ENCODE data around the gene RANBP1.

Gene RANBP1

DNA sequence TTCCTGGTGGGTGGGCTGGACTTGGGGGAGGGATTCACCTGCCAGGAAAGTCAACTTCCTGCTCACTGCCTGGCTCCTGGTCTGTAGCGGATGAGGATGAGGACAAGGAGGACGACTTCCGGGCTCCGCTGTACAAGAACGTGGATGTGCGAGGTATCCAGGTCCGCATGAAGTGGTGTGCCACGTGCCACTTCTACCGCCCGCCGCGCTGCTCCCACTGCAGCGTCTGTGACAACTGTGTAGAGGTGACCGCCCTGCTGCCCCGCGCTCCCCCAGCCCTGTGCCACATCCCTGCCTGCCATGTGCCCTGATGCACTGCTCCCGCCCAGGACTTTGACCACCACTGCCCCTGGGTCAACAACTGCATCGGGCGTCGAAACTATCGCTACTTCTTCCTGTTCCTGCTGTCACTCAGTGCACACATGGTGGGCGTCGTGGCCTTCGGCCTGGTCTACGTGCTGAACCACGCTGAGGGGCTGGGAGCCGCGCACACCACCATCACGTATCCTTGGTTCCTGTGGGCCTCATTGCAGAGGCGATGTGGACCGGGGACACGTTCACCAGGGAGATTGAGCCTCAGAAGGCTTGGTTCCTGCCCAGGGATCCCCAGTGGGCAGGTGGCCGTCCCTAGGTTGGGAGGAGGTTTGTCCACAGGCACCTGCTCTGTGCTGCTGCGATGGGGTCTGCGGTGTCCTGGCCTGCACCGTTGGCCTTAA, 23.6 kb downstream of the RANBP1 start:
- ChIA-PET CTCF (interaction anchor here (1.0 kb wide), 1 partner anchor 315 kb away, joined by 3 read pairs; no protein-coding TSS in a partner anchor), POLR2A (no interaction called here)
- Histone ChIP-seq H3K4me3 (ENCODE audit: control insufficient read depth in 1 of 7, extremely low read depth in 1 of 7, insufficient read depth in 4 of 7, low read depth in 2 of 7, low read length in 6 of 7) (no peak overlapping the region), H3K36me3 (ENCODE audit: control insufficient read depth in 4 of 4, insufficient read depth in 4 of 4, low read length in 3 of 4) (peaks cover 0 to 38% (median 19%) of the 10 kb centered on the region in 4 experiments), H3K9me3 (ENCODE audit: control extremely low read depth in 1 of 5, control insufficient read depth in 4 of 5, insufficient read depth in 2 of 5, low read depth in 1 of 5, low read length in 4 of 5) (no peaks in the 10 kb centered on the region), H3K27me3 (replicated peaks in 2 of 5; ENCODE audit: control insufficient read depth in 4 of 5, insufficient read depth in 5 of 5, low read length in 4 of 5) (no peaks in the 10 kb centered on the region), H3K27ac (ENCODE audit: insufficient read depth in 1 of 2, low read depth in 1 of 2, low read length in 2 of 2, poor library complexity in 1 of 2, severe bottlenecking in 2 of 2) (no peak overlapping the region), H3K4me1 (ENCODE audit: control extremely low read depth in 1 of 4, control insufficient read depth in 4 of 4, insufficient read depth in 4 of 4, low read length in 3 of 4) (peaks cover 0 to 32% (median 28%) of the 10 kb centered on the region in 4 experiments)
- DNase-seq = no peak
- WGBS (ENCODE audit: insufficient coverage) = 97% methylated on average over 35 of the region's 36 CpGs

DNA sequence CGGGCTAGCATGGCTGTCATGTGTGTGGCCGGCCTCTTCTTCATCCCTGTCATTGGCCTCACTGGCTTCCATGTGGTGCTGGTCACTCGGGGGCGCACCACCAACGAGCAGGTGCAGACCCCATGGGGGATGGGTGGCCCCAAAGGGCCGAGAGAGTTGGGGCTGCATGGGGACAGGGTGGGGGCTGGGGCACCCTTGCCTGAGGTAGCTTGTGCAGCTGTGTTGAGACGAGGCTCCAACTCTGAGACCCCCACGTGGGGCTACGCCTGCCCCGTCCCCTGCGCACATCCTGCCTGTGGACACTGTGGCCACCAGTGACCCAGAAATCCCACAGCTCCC, 24.2 kb downstream of the RANBP1 start:
- ChIA-PET CTCF (no interaction called here), POLR2A (no interaction called here)
- no peak overlapping the region for H3K27ac ChIP-seq (ENCODE audit: insufficient read depth in 1 of 2, low read depth in 1 of 2, low read length in 2 of 2, poor library complexity in 1 of 2, severe bottlenecking in 2 of 2)
- WGBS (ENCODE audit: insufficient coverage) = 96% methylated on average over 10 of the region's 11 CpGs
- H3K4me3 ChIP-seq (ENCODE audit: control insufficient read depth in 1 of 7, extremely low read depth in 1 of 7, insufficient read depth in 4 of 7, low read depth in 2 of 7, low read length in 6 of 7) = no peak overlapping the region
- H3K9me3 ChIP-seq (ENCODE audit: control extremely low read depth in 1 of 5, control insufficient read depth in 4 of 5, insufficient read depth in 2 of 5, low read depth in 1 of 5, low read length in 4 of 5) = no peaks in the 10 kb centered on the region
- peaks cover 0 to 40% (median 20%) of the 10 kb centered on the region in 4 experiments for H3K36me3 ChIP-seq (ENCODE audit: control insufficient read depth in 4 of 4, insufficient read depth in 4 of 4, low read length in 3 of 4)
- peaks cover 0 to 32% (median 28%) of the 10 kb centered on the region in 4 experiments for H3K4me1 ChIP-seq (ENCODE audit: control extremely low read depth in 1 of 4, control insufficient read depth in 4 of 4, insufficient read depth in 4 of 4, low read length in 3 of 4)
- H3K27me3 ChIP-seq (replicated peaks in 2 of 5; ENCODE audit: control insufficient read depth in 4 of 5, insufficient read depth in 5 of 5, low read length in 4 of 5) = no peaks in the 10 kb centered on the region
- no peak for DNase-seq

DNA sequence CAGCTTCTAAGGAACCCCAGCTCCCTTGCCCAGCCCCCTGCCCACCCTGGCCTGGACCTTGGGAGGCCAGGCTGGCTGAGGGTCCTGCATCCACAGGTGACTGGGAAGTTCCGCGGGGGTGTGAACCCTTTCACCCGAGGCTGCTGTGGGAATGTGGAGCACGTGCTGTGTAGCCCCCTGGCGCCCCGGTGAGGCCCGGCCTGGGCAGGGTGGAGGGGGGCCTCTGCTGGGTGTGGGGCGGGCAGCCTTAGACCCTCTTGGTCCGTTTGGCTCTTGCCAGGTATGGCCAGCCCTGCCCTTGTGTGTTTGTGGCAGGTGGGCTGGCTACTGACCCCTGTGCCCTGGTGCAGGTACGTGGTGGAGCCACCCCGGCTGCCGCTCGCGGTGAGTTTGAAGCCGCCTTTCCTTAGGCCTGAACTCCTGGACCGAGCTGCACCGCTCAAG, 24.6 kb downstream of the RANBP1 start:
- WGBS (ENCODE audit: insufficient coverage) = 97% methylated on average over 16 of the region's 17 CpGs
- POLR2A ChIA-PET = no interaction called here
- Histone ChIP-seq H3K27ac (ENCODE audit: insufficient read depth in 1 of 2, low read depth in 1 of 2, low read length in 2 of 2, poor library complexity in 1 of 2, severe bottlenecking in 2 of 2) (no peak overlapping the region), H3K4me3 (ENCODE audit: control insufficient read depth in 1 of 7, extremely low read depth in 1 of 7, insufficient read depth in 4 of 7, low read depth in 2 of 7, low read length in 6 of 7) (no peak overlapping the region), H3K36me3 (ENCODE audit: control insufficient read depth in 4 of 4, insufficient read depth in 4 of 4, low read length in 3 of 4) (peaks cover 0 to 43% (median 21%) of the 10 kb centered on the region in 4 experiments), H3K27me3 (replicated peaks in 2 of 5; ENCODE audit: control insufficient read depth in 4 of 5, insufficient read depth in 5 of 5, low read length in 4 of 5) (no peaks in the 10 kb centered on the region), H3K9me3 (ENCODE audit: control extremely low read depth in 1 of 5, control insufficient read depth in 4 of 5, insufficient read depth in 2 of 5, low read depth in 1 of 5, low read length in 4 of 5) (no peaks in the 10 kb centered on the region), H3K4me1 (ENCODE audit: control extremely low read depth in 1 of 4, control insufficient read depth in 4 of 4, insufficient read depth in 4 of 4, low read length in 3 of 4) (peaks cover 0 to 28% (median 25%) of the 10 kb centered on the region in 4 experiments)
- CTCF ChIA-PET = no interaction called here
- no peak for DNase-seq

DNA sequence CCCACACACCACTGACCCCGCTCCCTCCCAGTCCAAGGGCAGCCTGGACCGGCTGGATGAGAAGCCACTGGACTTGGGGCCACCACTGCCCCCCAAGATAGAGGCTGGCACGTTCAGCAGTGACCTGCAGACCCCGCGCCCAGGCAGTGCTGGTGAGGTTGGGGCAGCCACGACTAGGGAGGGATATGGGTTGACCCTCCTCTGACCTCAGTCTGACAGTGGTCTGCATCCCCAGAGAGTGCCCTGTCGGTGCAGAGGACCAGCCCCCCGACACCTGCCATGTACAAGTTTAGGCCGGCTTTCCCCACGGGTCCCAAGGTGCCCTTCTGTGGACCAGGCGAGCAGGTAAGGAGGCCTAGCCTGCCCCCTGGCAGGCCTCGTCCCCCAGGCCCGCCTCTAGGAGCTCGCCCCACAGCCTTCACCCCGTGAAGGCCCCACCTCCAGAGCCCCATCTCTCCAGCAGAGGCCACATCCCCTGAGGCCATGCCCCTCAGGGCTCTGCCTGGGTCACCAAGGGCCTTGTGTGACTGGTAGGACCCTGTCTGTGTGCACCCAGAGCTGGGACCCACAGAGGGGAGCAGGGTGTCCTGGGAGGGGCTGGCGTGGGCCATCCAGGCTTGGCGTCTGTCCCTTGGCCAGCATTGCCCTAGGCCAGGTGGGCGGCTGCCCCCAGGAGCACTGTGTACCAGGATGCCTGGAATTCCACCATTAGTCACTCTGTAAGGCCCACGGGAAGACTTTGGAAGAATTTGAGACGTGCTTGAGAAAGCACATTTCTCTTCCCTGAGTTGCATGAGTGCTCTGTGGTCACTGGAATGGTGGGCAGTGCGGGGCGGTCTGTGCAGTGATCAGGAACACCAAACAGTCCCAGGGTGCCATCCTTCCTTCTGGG, 25.5 kb downstream of the RANBP1 start:
- H3K27me3 ChIP-seq (replicated peaks in 2 of 5; ENCODE audit: control insufficient read depth in 4 of 5, insufficient read depth in 5 of 5, low read length in 4 of 5) = no peaks in the 10 kb centered on the region
- H3K36me3 ChIP-seq (ENCODE audit: control insufficient read depth in 4 of 4, insufficient read depth in 4 of 4, low read length in 3 of 4) = peaks cover 0 to 46% (median 21%) of the 10 kb centered on the region in 4 experiments
- no peak overlapping the region for H3K4me3 ChIP-seq (ENCODE audit: control insufficient read depth in 1 of 7, extremely low read depth in 1 of 7, insufficient read depth in 4 of 7, low read depth in 2 of 7, low read length in 6 of 7)
- H3K9me3 ChIP-seq (ENCODE audit: control extremely low read depth in 1 of 5, control insufficient read depth in 4 of 5, insufficient read depth in 2 of 5, low read depth in 1 of 5, low read length in 4 of 5) = no peaks in the 10 kb centered on the region
- POLR2A ChIA-PET = no interaction called here
- H3K27ac ChIP-seq (ENCODE audit: insufficient read depth in 1 of 2, low read depth in 1 of 2, low read length in 2 of 2, poor library complexity in 1 of 2, severe bottlenecking in 2 of 2) = no peak overlapping the region
- CTCF ChIA-PET = no interaction called here
- DNase-seq = no peak
- H3K4me1 ChIP-seq (ENCODE audit: control extremely low read depth in 1 of 4, control insufficient read depth in 4 of 4, insufficient read depth in 4 of 4, low read length in 3 of 4) = peaks cover 0 to 20% (median 19%) of the 10 kb centered on the region in 4 experiments
- WGBS (ENCODE audit: insufficient coverage) = 98% methylated on average over 16 of the region's 22 CpGs

DNA sequence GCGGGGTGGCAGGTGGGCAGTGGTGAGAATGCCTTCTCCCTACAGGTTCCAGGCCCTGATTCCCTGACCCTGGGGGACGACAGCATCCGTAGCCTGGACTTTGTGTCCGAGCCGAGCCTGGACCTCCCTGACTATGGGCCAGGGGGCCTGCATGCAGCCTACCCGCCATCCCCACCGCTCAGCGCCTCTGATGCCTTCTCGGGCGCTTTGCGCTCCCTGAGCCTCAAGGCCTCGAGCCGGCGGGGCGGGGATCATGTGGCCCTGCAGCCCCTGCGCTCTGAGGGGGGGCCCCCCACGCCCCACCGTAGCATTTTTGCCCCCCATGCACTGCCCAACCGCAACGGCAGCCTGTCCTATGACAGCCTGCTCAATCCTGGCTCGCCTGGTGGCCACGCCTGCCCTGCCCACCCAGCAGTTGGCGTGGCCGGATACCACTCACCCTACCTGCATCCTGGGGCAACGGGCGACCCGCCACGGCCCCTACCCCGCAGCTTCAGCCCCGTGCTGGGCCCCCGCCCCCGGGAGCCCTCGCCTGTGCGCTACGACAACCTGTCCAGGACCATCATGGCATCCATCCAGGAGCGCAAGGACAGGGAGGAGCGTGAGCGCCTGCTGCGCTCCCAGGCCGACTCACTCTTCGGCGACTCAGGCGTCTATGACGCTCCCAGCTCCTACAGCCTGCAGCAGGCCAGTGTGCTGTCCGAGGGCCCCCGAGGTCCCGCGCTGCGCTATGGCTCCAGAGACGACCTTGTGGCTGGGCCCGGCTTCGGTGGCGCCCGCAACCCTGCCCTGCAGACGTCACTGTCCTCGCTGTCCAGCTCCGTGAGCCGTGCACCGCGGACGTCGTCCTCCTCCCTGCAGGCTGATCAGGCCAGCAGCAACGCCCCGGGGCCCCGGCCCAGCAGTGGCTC, 27.1 kb downstream of the RANBP1 start:
- no peak overlapping the region for H3K4me3 ChIP-seq (ENCODE audit: control insufficient read depth in 1 of 7, extremely low read depth in 1 of 7, insufficient read depth in 4 of 7, low read depth in 2 of 7, low read length in 6 of 7)
- H3K9me3 ChIP-seq (ENCODE audit: control extremely low read depth in 1 of 5, control insufficient read depth in 4 of 5, insufficient read depth in 2 of 5, low read depth in 1 of 5, low read length in 4 of 5) = no peaks in the 10 kb centered on the region
- WGBS (ENCODE audit: insufficient coverage) = 94% methylated on average over 46 of the region's 65 CpGs
- CTCF ChIA-PET = no interaction called here
- POLR2A ChIA-PET = no interaction called here
- peaks cover 0 to 46% (median 21%) of the 10 kb centered on the region in 4 experiments for H3K36me3 ChIP-seq (ENCODE audit: control insufficient read depth in 4 of 4, insufficient read depth in 4 of 4, low read length in 3 of 4)
- no peak for DNase-seq
- no peaks in the 10 kb centered on the region for H3K27me3 ChIP-seq (replicated peaks in 2 of 5; ENCODE audit: control insufficient read depth in 4 of 5, insufficient read depth in 5 of 5, low read length in 4 of 5)
- H3K4me1 ChIP-seq (ENCODE audit: control extremely low read depth in 1 of 4, control insufficient read depth in 4 of 4, insufficient read depth in 4 of 4, low read length in 3 of 4) = peaks cover 0 to 17% (median 14%) of the 10 kb centered on the region in 4 experiments
- H3K27ac ChIP-seq (ENCODE audit: insufficient read depth in 1 of 2, low read depth in 1 of 2, low read length in 2 of 2, poor library complexity in 1 of 2, severe bottlenecking in 2 of 2) = no peak overlapping the region

DNA sequence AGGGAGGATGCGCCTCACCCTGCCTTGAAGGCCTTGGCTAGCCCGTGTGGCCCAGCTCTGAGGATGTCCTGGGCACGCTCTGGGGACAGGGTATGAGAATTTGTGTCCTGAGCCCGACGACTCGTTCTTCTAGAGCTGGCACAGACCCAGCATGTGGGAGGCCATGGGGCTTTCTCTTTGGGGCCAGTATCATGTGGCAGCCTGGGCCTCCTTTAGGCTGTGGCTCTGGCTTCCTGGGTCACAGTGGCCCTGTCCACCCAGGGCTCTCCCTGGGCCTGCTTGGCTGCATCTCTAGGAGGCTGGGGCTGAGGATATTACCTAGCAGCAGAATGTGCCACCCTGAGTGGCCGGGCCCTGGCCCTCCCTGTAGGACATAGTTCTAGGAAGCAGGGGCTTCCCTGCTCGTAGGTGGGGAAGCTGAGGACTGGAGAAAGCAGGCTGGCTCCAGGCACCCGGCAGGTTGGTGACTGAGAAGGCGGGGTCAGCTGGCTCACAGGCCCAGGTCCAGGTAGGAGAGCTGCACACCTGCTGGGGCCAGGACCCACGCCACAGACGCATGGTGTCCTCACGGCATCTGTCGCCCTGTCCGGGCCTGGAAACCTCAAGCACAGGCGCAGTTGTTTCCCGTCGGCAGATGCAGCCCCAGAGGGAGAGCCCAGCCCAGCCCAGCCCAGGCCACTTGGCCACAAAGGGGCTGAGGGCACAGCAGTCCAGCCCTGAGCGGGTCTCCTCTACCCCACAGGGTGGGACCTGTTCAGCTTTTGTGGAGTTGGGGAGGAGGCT, 28.2 kb downstream of the RANBP1 start:
- Histone ChIP-seq H3K4me1 (ENCODE audit: control extremely low read depth in 1 of 4, control insufficient read depth in 4 of 4, insufficient read depth in 4 of 4, low read length in 3 of 4) (peaks cover 0 to 12% (median 10%) of the 10 kb centered on the region in 4 experiments), H3K27ac (ENCODE audit: insufficient read depth in 1 of 2, low read depth in 1 of 2, low read length in 2 of 2, poor library complexity in 1 of 2, severe bottlenecking in 2 of 2) (no peak overlapping the region), H3K27me3 (replicated peaks in 2 of 5; ENCODE audit: control insufficient read depth in 4 of 5, insufficient read depth in 5 of 5, low read length in 4 of 5) (no peaks in the 10 kb centered on the region), H3K9me3 (ENCODE audit: control extremely low read depth in 1 of 5, control insufficient read depth in 4 of 5, insufficient read depth in 2 of 5, low read depth in 1 of 5, low read length in 4 of 5) (no peaks in the 10 kb centered on the region), H3K36me3 (ENCODE audit: control insufficient read depth in 4 of 4, insufficient read depth in 4 of 4, low read length in 3 of 4) (peaks cover 0 to 46% (median 21%) of the 10 kb centered on the region in 4 experiments), H3K4me3 (ENCODE audit: control insufficient read depth in 1 of 7, extremely low read depth in 1 of 7, insufficient read depth in 4 of 7, low read depth in 2 of 7, low read length in 6 of 7) (no peak overlapping the region)
- ChIA-PET CTCF (no interaction called here), POLR2A (interaction anchor here (0.6 kb wide), 1 partner anchor 11 kb away, joined by 3 read pairs; no protein-coding TSS in a partner anchor)
- DNase-seq = no peak
- WGBS (ENCODE audit: insufficient coverage) = 96% methylated on average over 15 of the region's 19 CpGs
